AG04449 (cell line): ENCODE measurements around the gene USP47.

Experiments
- CTCF ChIA-PET: fragments of 350-600 bp; formaldehyde crosslinking; extraction: SDS; loops from one replicate; lab custom pipeline; 2021; ENCODE audit warnings: antibody characterized with exemption; lab: Yijun Ruan, JAX
- POLR2A ChIA-PET: fragments of 400-600, 350-600 bp; formaldehyde crosslinking; extraction: SDS; loops from one replicate; lab custom pipeline; 2020; ENCODE audit warnings: antibody characterized with exemption, inconsistent platforms; lab: Yijun Ruan, JAX
- DNase-seq: peaks from one replicate; pipeline ENCODE4 v3.0.0-alpha.2; 2010; ENCODE audit warnings: low read depth, low spot score
- H3K4me3 ChIP-seq: 2 replicates; pipeline ENCODE4 v1.5.1; 2011; ENCODE audit warnings: low read depth, mild to moderate bottlenecking, control low read depth, low read length
- TF ChIP-seq, protein P1 (sequence below): IDR thresholded peaks from one replicate; pipeline ENCODE4 v1.5.1; 2011; ENCODE audit warnings: mild to moderate bottlenecking, moderate library complexity, low read length, control low read depth, inconsistent platforms; ENCODE audit not compliant: insufficient read depth; ENCODE audit errors: missing control alignments

Gene USP47

DNA sequence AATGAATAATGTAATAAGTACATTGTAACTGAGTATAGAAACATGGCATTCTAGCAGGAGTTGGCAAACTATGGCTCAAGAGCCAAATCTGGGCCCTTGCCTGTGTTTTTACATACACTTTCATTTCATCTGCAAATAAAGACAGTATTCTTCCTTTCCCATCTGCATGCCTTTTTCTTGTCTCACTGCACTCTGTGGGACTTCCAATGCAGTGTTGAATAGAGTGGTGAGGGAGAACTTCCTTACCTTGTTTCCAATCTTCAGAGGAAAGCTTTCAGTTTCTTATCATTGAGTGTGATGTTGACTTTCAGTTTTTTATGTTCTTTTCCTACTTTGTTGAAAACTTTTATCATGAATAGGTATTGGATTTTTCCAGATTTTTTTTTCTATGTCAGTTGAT is 82.1 kb downstream of the USP47 start:
- no peak for DNase-seq
- POLR2A ChIA-PET: no interaction called here
- TF ChIP-seq, protein P1, sequence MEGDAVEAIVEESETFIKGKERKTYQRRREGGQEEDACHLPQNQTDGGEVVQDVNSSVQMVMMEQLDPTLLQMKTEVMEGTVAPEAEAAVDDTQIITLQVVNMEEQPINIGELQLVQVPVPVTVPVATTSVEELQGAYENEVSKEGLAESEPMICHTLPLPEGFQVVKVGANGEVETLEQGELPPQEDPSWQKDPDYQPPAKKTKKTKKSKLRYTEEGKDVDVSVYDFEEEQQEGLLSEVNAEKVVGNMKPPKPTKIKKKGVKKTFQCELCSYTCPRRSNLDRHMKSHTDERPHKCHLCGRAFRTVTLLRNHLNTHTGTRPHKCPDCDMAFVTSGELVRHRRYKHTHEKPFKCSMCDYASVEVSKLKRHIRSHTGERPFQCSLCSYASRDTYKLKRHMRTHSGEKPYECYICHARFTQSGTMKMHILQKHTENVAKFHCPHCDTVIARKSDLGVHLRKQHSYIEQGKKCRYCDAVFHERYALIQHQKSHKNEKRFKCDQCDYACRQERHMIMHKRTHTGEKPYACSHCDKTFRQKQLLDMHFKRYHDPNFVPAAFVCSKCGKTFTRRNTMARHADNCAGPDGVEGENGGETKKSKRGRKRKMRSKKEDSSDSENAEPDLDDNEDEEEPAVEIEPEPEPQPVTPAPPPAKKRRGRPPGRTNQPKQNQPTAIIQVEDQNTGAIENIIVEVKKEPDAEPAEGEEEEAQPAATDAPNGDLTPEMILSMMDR: no peak
- no peak overlapping the region for H3K4me3 ChIP-seq
- CTCF ChIA-PET: interaction anchor here (1.0 kb wide), 1 partner anchor 124 kb away, joined by 4 read pairs; no protein-coding TSS in a partner anchor

DNA sequence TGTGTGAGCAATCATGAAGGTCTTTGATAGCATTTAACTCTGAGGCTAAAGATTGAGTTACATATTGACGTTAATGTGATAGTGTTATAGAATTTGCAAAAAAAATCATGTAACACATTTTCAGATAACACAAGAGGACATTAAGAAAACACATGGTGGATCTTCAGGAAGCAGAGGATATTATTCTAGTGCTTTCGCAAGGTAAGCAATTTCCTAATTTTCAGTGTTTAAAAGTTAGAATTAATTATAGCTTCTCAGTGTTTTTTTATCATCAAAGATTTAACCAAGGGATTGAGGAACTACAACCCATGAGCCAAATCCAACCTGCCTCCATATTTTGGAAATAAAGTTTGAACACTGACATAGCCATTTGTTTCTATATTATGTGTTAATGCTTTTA is 88.1 kb downstream of the USP47 start:
- TF ChIP-seq, protein P1: no peak
- ChIA-PET CTCF (interaction anchor here (0.7 to 2.4 kb wide), 6 partner anchors 9 to 351 kb away, joined by 3 to 7 read pairs (median 4); no protein-coding TSS in a partner anchor), POLR2A (no interaction called here)
- DNase-seq: no peak
- no peak overlapping the region for H3K4me3 ChIP-seq

DNA sequence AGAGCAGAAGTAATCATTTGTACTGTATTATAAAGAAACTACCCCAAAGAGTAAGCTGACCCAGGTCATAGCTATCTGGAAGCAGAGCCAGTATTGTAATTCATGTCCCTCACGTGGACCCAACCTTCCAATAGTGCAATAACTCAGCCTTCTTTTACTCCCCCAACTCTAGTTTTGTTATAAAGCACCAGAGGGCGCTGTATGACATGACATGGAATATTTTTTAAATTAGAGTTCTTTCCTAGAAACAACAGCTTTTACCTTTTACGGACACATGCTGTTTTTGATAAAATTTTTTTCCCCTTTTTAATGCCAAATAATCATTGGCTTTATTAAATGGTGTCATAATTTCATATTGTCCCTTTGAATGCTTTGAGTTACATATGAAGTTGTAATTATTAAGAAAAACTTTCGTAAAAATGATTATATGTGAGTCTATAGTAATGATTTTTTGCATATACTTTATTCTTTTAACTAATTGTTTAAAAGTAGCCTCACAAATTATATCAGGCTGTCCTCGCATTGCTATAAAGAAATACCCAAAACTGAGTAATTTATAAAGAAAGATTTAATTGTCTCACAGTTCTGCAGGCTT is 89.8 kb downstream of the USP47 start:
- TF ChIP-seq, protein P1: peak; percentile 40
- POLR2A ChIA-PET: no interaction called here
- no peak overlapping the region for H3K4me3 ChIP-seq
- CTCF ChIA-PET: interaction anchor here (0.7 to 2.6 kb wide), 39 partner anchors 9 to 350 kb away, joined by 3 to 101 read pairs (median 4); partner anchors contain the start of gene DKK3
- DNase-seq: no peak

DNA sequence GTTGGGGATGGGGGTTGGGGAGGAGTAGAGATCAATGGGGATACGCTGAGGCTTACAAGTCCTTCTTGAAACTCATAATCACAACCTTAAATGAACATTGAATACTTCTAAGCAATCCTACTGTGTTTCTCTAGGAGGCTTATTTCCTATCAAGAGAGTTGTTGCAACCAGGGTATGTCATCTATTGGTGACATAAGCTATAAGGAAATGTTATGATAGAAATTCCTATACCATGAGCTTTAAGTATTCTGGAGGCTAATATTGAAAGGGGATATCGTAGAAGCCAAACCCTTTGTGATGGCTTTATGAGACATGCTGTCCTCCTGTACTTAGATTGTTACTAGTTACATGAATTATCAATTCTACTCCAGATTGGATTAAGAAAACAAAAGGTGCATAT is 93.8 kb downstream of the USP47 start:
- DNase-seq: no peak
- ChIA-PET POLR2A (no interaction called here), CTCF (interaction anchor here (0.8 to 2.2 kb wide), 6 partner anchors 12 to 347 kb away, joined by 3 to 12 read pairs (median 5); no protein-coding TSS in a partner anchor)
- TF ChIP-seq, protein P1: no peak
- H3K4me3 ChIP-seq: no peak overlapping the region

DNA sequence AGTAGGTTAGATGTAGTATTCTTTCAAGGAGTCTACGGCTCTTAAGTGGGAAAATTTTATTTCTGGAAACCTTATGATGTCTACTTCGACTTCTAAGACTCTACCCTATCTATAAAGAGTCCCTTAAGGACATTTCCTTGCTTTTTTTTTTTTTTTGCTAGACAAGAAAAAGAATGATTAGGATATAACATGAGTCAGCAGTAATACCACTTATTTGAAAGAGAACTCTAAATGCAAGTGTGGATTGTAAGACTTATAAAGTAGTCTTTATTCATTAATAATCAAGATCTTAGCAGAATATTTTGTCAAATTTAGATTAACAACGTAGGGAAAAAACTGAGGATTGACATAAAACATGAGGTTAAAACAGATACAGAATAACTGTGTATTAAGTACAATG is 95.7 kb downstream of the USP47 start:
- H3K4me3 ChIP-seq: no peak overlapping the region
- POLR2A ChIA-PET: no interaction called here
- no peak for DNase-seq
- CTCF ChIA-PET: no interaction called here
- TF ChIP-seq, protein P1: no peak

DNA sequence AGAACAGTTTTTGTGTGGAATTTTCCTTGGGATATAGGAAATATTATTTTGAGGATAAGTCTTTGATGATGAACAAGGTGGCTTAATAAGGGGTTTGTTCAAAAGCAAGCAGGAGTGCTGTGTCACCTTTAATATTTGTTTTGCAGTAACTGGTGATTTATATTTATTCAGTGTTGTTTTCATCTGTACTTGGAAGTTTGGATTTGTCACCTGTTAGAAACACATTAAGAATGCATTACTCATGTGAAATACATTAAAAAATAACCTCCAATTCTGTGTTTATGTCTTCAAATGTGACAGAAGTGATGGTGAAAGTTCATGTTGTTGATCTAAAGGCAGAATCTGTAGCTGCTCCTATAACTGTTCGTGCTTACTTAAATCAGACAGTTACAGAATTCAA is 96.2 kb downstream of the USP47 start:
- ChIA-PET POLR2A (no interaction called here), CTCF (interaction anchor here (0.8 to 1.4 kb wide), 4 partner anchors 9 to 150 kb away, joined by 3 to 7 read pairs (median 6); no protein-coding TSS in a partner anchor)
- no peak overlapping the region for H3K4me3 ChIP-seq
- TF ChIP-seq, protein P1: no peak
- DNase-seq: no peak
